Keratinocyte (primary cell): ENCODE data around the gene STX16. TPM values are rescaled to one million over a fixed set of nuclear protein-coding genes. Genes with fewer than 3 reads are reported as not detected.

Source experiments
- DNase-seq: peaks from one replicate; pipeline ENCODE4 v3.0.0-alpha.2; 2011; ENCODE audit warnings: low read depth, missing footprints, low spot score
- FAIRE-seq: peaks from 2 replicates; lab custom pipeline; 2011; peaks lifted over from hg19 to GRCh38; lab: Jason Lieb, UNC
- H2AFZ ChIP-seq: 2 replicates; pipeline ENCODE4 v1.6.0; 2012; ENCODE audit warnings: low read length, control low read depth, inconsistent platforms; ENCODE audit not compliant: control insufficient read depth
- H3K27ac ChIP-seq: 2 replicates; pipeline ENCODE4 v1.5.1; 2011; ENCODE audit warnings: low read length; ENCODE audit not compliant: control insufficient read depth, insufficient read depth
- H3K27me3 ChIP-seq: 3 replicates; pipeline ENCODE4 v1.6.0; 2011; ENCODE audit warnings: low read length; ENCODE audit not compliant: control insufficient read depth, insufficient read depth; ENCODE audit errors: extremely low read depth
- H3K36me3 ChIP-seq, 2 experiments: 2 replicates in 1 of 2; 3 replicates in 1 of 2; pipeline ENCODE4 v1.5.1; 2011; ENCODE audit warnings: low read length in 2 of 2, mild to moderate bottlenecking in 1 of 2; ENCODE audit not compliant: control insufficient read depth in 2 of 2, insufficient read depth in 2 of 2; ENCODE audit errors: extremely low read depth in 1 of 2
- H3K4me1 ChIP-seq: 3 replicates; pipeline ENCODE4 v1.5.1; 2011; ENCODE audit warnings: low read length; ENCODE audit not compliant: control insufficient read depth, insufficient read depth; ENCODE audit errors: extremely low read depth
- H3K4me2 ChIP-seq: 3 replicates; pipeline ENCODE4 v1.6.0; 2011; ENCODE audit warnings: low read depth, low read length; ENCODE audit not compliant: control insufficient read depth, insufficient read depth; ENCODE audit errors: extremely low read depth
- H3K4me3 ChIP-seq, 3 experiments: fragments of 200-600 bp in 1 of 3; sonication (generic) in 1 of 3; 2 replicates in 2 of 3; 3 replicates in 1 of 3; pipeline ENCODE4 v1.5.1; 2011 to 2016; ENCODE audit warnings: low read length in 3 of 3, mild to moderate bottlenecking in 3 of 3, control low read depth in 2 of 3, inconsistent platforms in 1 of 3, low read depth in 1 of 3, mixed read lengths in 1 of 3, mixed run types in 1 of 3, moderate library complexity in 1 of 3; ENCODE audit not compliant: control insufficient read depth in 2 of 3, insufficient read depth in 2 of 3; ENCODE audit errors: extremely low read depth in 1 of 3
- H3K79me2 ChIP-seq: 2 replicates; pipeline ENCODE4 v1.6.0; 2012; ENCODE audit warnings: low read length; ENCODE audit not compliant: control insufficient read depth, insufficient read depth
- H3K9ac ChIP-seq: 3 replicates; pipeline ENCODE4 v1.6.0; 2011; ENCODE audit warnings: low read length; ENCODE audit not compliant: control insufficient read depth, insufficient read depth; ENCODE audit errors: extremely low read depth
- H3K9me1 ChIP-seq: 3 replicates; pipeline ENCODE4 v1.6.0; 2011; ENCODE audit warnings: low read length; ENCODE audit not compliant: control insufficient read depth, insufficient read depth; ENCODE audit errors: extremely low read depth
- H3K9me3 ChIP-seq: 2 replicates; pipeline ENCODE4 v1.5.1; 2012; ENCODE audit warnings: low read depth, low read length; ENCODE audit not compliant: control insufficient read depth
- H4K20me1 ChIP-seq: 3 replicates; pipeline ENCODE4 v1.6.0; 2011; ENCODE audit warnings: low read length; ENCODE audit not compliant: control insufficient read depth, insufficient read depth; ENCODE audit errors: extremely low read depth
- CTCF ChIP-seq, 3 experiments: IDR thresholded peaks in 1 of 3; conservative IDR thresholded peaks in 1 of 3; optimal IDR thresholded peaks in 1 of 3; 2 replicates in 2 of 3; 3 replicates in 1 of 3; pipeline versions ENCODE3 to v1.5.1; 2011; ENCODE audit warnings: low read length in 3 of 3, mild to moderate bottlenecking in 3 of 3, moderate library complexity in 2 of 3, control low read depth in 1 of 3, inconsistent platforms in 1 of 3; ENCODE audit not compliant: insufficient read depth in 2 of 3; ENCODE audit errors: extremely low read depth in 1 of 3
- EZH2 ChIP-seq: IDR thresholded peaks from one replicate; pipeline ENCODE4 v1.6.1; 2012; ENCODE audit warnings: inconsistent platforms, mild to moderate bottlenecking, low read length, moderate library complexity
- dilution Hi-C: fragments of 300-500 bp; cut with MboI; formaldehyde crosslinking; loops from one replicate; pipeline ENCODE4 v1.7.0; 2020; ENCODE audit warnings: low sequenced_read_pairs; ENCODE audit not compliant: extremely low pct_ligation_motif_present
- polyA plus RNA-seq, 5 experiments: library from polyadenylated mRNA; depleted of rRNA in 3 of 5; stranded (reverse) in 3 of 5; stranded (forward) in 1 of 5; unstranded in 1 of 5; fragments of >200 nt; gene quantifications; 1 replicate in 1 of 5; 2 replicates in 3 of 5; 3 replicates in 1 of 5; pipeline versions ENCODE4 v1.2.1 to v1.2.3, GENCODE V29; 2011 to 2012; ENCODE audit warnings: missing spikeins in 2 of 5, low read depth in 1 of 5, low replicate concordance in 1 of 5

STX16 gene
- polyA plus RNA-seq, 1 donor (not counting 4 experiments of a cell fraction or from before 2014, with no cell fraction given), result 69.7 TPM

- FAIRE-seq, result no peak
- no peaks in the 10 kb centered on the region for H3K9me3 ChIP-seq
Observed at GRCh38 chr20:58709013-58709702, 58.1 kb downstream of the STX16 start.

GRCh38 chr20:58709703-58710039 lies 58.6 kb downstream of the STX16 start:
- no peaks in the 10 kb centered on the region for H3K36me3 ChIP-seq
- dilution Hi-C loops, result no loop called here
- DNase-seq, result no peak

More at GRCh38 chr20:58709013-58709702, 58.1 kb downstream of the STX16 start:
- dilution Hi-C loops, result no loop called here
- Histone ChIP-seq H3K4me2 (no peak overlapping the region), H3K27ac (no peak overlapping the region), H2AFZ (no peak overlapping the region), H3K27me3 (no peaks in the 10 kb centered on the region), H3K36me3 (no peaks in the 10 kb centered on the region), H3K4me1 (no peaks in the 10 kb centered on the region), H3K79me2 (no peaks in the 10 kb centered on the region), H3K4me3 (no peak overlapping the region), H4K20me1 (no peaks in the 10 kb centered on the region), H3K9me1 (no peaks in the 10 kb centered on the region), H3K9ac (no peak overlapping the region)
- TF ChIP-seq EZH2 (no peak), CTCF (optimal IDR thresholded peaks at IDR 0.05 in 1 of 3, IDR thresholded peaks at IDR 0.05 in 1 of 3, conservative IDR thresholded peaks at IDR 0.05 in 1 of 3; ENCODE audit: extremely low read depth in 1 of 3, insufficient read depth in 2 of 3, low read length in 3 of 3) (no peak)
- no peak for DNase-seq

More at GRCh38 chr20:58709703-58710039, 58.6 kb downstream of the STX16 start:
- Histone ChIP-seq H3K4me1 (no peaks in the 10 kb centered on the region), H3K79me2 (no peaks in the 10 kb centered on the region), H3K9me1 (no peaks in the 10 kb centered on the region), H3K9ac (no peak overlapping the region), H4K20me1 (no peaks in the 10 kb centered on the region), H3K9me3 (no peaks in the 10 kb centered on the region), H3K27me3 (no peaks in the 10 kb centered on the region), H3K27ac (no peak overlapping the region), H3K4me2 (no peak overlapping the region), H3K4me3 (no peak overlapping the region), H2AFZ (no peak overlapping the region)
- FAIRE-seq, result no peak
- TF ChIP-seq EZH2 (no peak), CTCF (optimal IDR thresholded peaks at IDR 0.05 in 1 of 3, IDR thresholded peaks at IDR 0.05 in 1 of 3, conservative IDR thresholded peaks at IDR 0.05 in 1 of 3; ENCODE audit: extremely low read depth in 1 of 3, insufficient read depth in 2 of 3, low read length in 3 of 3) (no peak)
